ENCODE measurements around the gene GALNT1.

DNA sequence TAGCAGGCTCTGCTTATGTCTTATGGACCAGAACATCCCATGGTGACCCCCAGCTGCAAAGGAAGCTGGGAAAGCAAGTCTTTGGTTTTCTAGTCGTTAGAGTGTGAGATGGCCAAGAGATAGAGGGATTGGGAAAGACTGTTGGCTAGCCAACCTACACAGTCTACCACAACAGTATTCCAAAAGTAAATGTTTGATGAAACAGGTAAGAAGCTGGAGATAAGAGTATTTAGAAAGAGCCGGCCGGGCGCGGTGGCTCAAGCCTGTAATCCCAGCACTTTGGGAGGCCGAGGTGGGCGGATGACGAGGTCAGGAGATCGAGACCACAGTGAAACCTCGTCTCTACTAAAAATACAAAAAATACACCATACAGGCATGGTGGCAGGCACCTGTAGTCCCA is 124.4 kb downstream of the GALNT1 start:
- TF ChIP-seq, protein P1, sequence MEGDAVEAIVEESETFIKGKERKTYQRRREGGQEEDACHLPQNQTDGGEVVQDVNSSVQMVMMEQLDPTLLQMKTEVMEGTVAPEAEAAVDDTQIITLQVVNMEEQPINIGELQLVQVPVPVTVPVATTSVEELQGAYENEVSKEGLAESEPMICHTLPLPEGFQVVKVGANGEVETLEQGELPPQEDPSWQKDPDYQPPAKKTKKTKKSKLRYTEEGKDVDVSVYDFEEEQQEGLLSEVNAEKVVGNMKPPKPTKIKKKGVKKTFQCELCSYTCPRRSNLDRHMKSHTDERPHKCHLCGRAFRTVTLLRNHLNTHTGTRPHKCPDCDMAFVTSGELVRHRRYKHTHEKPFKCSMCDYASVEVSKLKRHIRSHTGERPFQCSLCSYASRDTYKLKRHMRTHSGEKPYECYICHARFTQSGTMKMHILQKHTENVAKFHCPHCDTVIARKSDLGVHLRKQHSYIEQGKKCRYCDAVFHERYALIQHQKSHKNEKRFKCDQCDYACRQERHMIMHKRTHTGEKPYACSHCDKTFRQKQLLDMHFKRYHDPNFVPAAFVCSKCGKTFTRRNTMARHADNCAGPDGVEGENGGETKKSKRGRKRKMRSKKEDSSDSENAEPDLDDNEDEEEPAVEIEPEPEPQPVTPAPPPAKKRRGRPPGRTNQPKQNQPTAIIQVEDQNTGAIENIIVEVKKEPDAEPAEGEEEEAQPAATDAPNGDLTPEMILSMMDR (IDR thresholded peaks at IDR 0.05): no peak
- no peak for TF ChIP-seq EZH2phosphoT487 (IDR thresholded peaks at IDR 0.05)
